Neural cell (in vitro differentiated cells): ENCODE results near the gene CCDC85C. TPM values are rescaled to one million over a fixed set of nuclear protein-coding genes. Genes with fewer than 3 reads are reported as not detected.

ENCODE experiments used
- H2AFZ ChIP-seq: fragments of 200-600, 300-800 bp; sonication (generic), shearing (Covaris generic); 2 replicates; pipeline ENCODE4 v1.6.0; 2014; ENCODE audit warnings: low read depth, mild to moderate bottlenecking, antibody characterized with exemption, low read length, moderate library complexity
- H3F3A ChIP-seq: fragments of 200-600 bp; shearing (Covaris generic); 2 replicates; pipeline ENCODE4 v1.6.1; 2016; ENCODE audit warnings: mild to moderate bottlenecking, moderate library complexity, mixed read lengths, antibody characterized with exemption, low read length; ENCODE audit not compliant: insufficient read depth, poor library complexity, severe bottlenecking
- H3K27ac ChIP-seq: fragments of 200-600, 300-800 bp; sonication (generic), shearing (Covaris generic); 2 replicates; pipeline ENCODE4 v1.5.1; 2014; ENCODE audit warnings: mild to moderate bottlenecking, low read length, moderate library complexity
- H3K27me3 ChIP-seq: fragments of 300-800, 200-600 bp; sonication (generic), shearing (Covaris generic); 2 replicates; pipeline ENCODE4 v1.6.0; 2014; ENCODE audit warnings: mild to moderate bottlenecking, low read depth, low read length, moderate library complexity; ENCODE audit not compliant: insufficient read depth
- H3K36me3 ChIP-seq: fragments of 300-800, 200-600 bp; sonication (generic), shearing (Covaris generic); 2 replicates; pipeline ENCODE4 v1.5.1; 2014; ENCODE audit warnings: mild to moderate bottlenecking, antibody characterized with exemption, low read length, moderate library complexity; ENCODE audit not compliant: insufficient read depth
- H3K4me2 ChIP-seq: fragments of 300-800, 200-600 bp; sonication (generic), shearing (Covaris generic); 2 replicates; pipeline ENCODE4 v1.6.0; 2014; ENCODE audit warnings: mild to moderate bottlenecking, low read length
- H3K4me3 ChIP-seq: fragments of 300-800, 200-600 bp; sonication (generic), shearing (Covaris generic); 2 replicates; pipeline ENCODE4 v1.5.1; 2014; ENCODE audit warnings: mild to moderate bottlenecking, low read length, moderate library complexity
- H3K79me2 ChIP-seq: fragments of 200-600 bp; shearing (Covaris generic); replicated peaks from 2 replicates; pipeline ENCODE4 v1.6.0; 2014; ENCODE audit warnings: mild to moderate bottlenecking, low read length, moderate library complexity; ENCODE audit not compliant: insufficient read depth
- H3K9ac ChIP-seq: fragments of 300-800, 200-600 bp; sonication (generic), shearing (Covaris generic); 2 replicates; pipeline ENCODE4 v1.6.1; 2016; ENCODE audit warnings: mild to moderate bottlenecking, low read length, mixed read lengths
- H3K9me2 ChIP-seq: fragments of 200-600 bp; shearing (Covaris generic); 2 replicates; pipeline ENCODE4 v1.6.1; 2016; ENCODE audit warnings: mild to moderate bottlenecking, low read length, mixed read lengths; ENCODE audit not compliant: insufficient read depth
- H3K9me3 ChIP-seq: fragments of 200-600, 300-800 bp; sonication (generic), shearing (Covaris generic); 2 replicates; pipeline ENCODE4 v1.6.1; 2016; ENCODE audit warnings: mild to moderate bottlenecking, mixed run types, low read length, moderate library complexity, mixed read lengths
- H4K20me1 ChIP-seq: fragments of 200-600 bp; shearing (Covaris generic); 2 replicates; pipeline ENCODE4 v1.6.1; 2016; ENCODE audit warnings: mild to moderate bottlenecking, mixed run types; ENCODE audit not compliant: insufficient read depth
- CTCF ChIP-seq: fragments of 450-650 bp; IDR thresholded peaks from 2 replicates; pipeline ENCODE4 v1.5.1; 2014; ENCODE audit warnings: antibody characterized with exemption, mild to moderate bottlenecking, moderate library complexity; ENCODE audit not compliant: poor library complexity, severe bottlenecking
- EP300 ChIP-seq: fragments of 450-650 bp; conservative IDR thresholded peaks from 2 replicates; pipeline ENCODE4 v1.6.1; 2014; ENCODE audit warnings: antibody characterized with exemption, mild to moderate bottlenecking, moderate library complexity; ENCODE audit not compliant: poor library complexity, severe bottlenecking
- EZH2 ChIP-seq: fragments of 200-600, 300-800 bp; shearing (Covaris generic), sonication (generic); IDR thresholded peaks from 2 replicates; pipeline ENCODE4 v1.6.1; 2014; ENCODE audit warnings: antibody characterized with exemption, low read length, borderline replicate concordance, mild to moderate bottlenecking; ENCODE audit not compliant: insufficient read depth, poor library complexity, severe bottlenecking
- MXI1 ChIP-seq: fragments of 450-650 bp; conservative IDR thresholded peaks from 2 replicates; pipeline ENCODE4 v1.6.1; 2014; ENCODE audit warnings: antibody characterized with exemption, mild to moderate bottlenecking; ENCODE audit not compliant: poor library complexity, severe bottlenecking
- POLR2AphosphoS5 ChIP-seq: IDR thresholded peaks from 2 replicates; pipeline ENCODE4 v1.6.1; 2012
- RAD21 ChIP-seq: fragments of 450-650 bp; conservative IDR thresholded peaks from 2 replicates; pipeline ENCODE4 v1.6.1; 2014; ENCODE audit warnings: antibody characterized with exemption, mild to moderate bottlenecking, moderate library complexity
- REST ChIP-seq: IDR thresholded peaks from 2 replicates; pipeline ENCODE4 v1.6.1; 2012; ENCODE audit warnings: borderline replicate concordance
- SMC3 ChIP-seq: fragments of 450-650 bp; conservative IDR thresholded peaks from 2 replicates; pipeline ENCODE4 v1.6.1; 2014; ENCODE audit warnings: antibody characterized with exemption, mild to moderate bottlenecking, moderate library complexity; ENCODE audit not compliant: poor library complexity
- TAF1 ChIP-seq: IDR thresholded peaks from 2 replicates; pipeline ENCODE4 v1.6.1; 2012; ENCODE audit warnings: low read depth
- polyA plus RNA-seq: library from polyadenylated mRNA; depleted of rRNA; stranded (reverse); fragments of >200 nt; gene quantifications from 2 replicates; pipeline ENCODE4 v1.2.3, GENCODE V29; 2014

CCDC85C gene
- polyA plus RNA-seq, 1 donor from 2014 or later, result 24.8 TPM

GRCh38 chr14:99626041-99626648 is 22.1 kb upstream of the CCDC85C start:
- Histone ChIP-seq H3K9me2 (no peaks in the 10 kb centered on the region), H2AFZ (no peak overlapping the region), H3K79me2 (no peaks in the 10 kb centered on the region), H3F3A (no peaks in the 10 kb centered on the region), H3K9ac (no peak overlapping the region), H4K20me1 (no peaks in the 10 kb centered on the region), H3K4me3 (no peak overlapping the region), H3K27me3 (no peaks in the 10 kb centered on the region), H3K4me2 (no peak overlapping the region), H3K36me3 (no peaks in the 10 kb centered on the region), H3K27ac (no peak overlapping the region), H3K9me3 (no peaks in the 10 kb centered on the region)
- TF ChIP-seq CTCF, result no peak
- TF ChIP-seq POLR2AphosphoS5, result no peak
- TF ChIP-seq EP300, result no peak
- TF ChIP-seq SMC3, result no peak
- TF ChIP-seq MXI1, result no peak
- no peak for TF ChIP-seq REST
- no peak for TF ChIP-seq RAD21
- TF ChIP-seq EZH2, result no peak
- TF ChIP-seq TAF1, result no peak

- H4K20me1 ChIP-seq, result no peaks in the 10 kb centered on the region
- H3K9ac ChIP-seq, result no peak overlapping the region
- H3F3A ChIP-seq, result no peaks in the 10 kb centered on the region
- no peak overlapping the region for H3K27ac ChIP-seq
- TF ChIP-seq POLR2AphosphoS5, result no peak
- TF ChIP-seq EP300, result no peak
- TF ChIP-seq EZH2, result no peak
- no peak for TF ChIP-seq REST
- no peak for TF ChIP-seq SMC3
- no peak for TF ChIP-seq TAF1
- TF ChIP-seq RAD21, result no peak
- no peaks in the 10 kb centered on the region for H3K9me2 ChIP-seq
- no peak overlapping the region for H3K4me3 ChIP-seq
- no peaks in the 10 kb centered on the region for H3K9me3 ChIP-seq
- no peaks in the 10 kb centered on the region for H3K27me3 ChIP-seq
- no peaks in the 10 kb centered on the region for H3K79me2 ChIP-seq
- no peaks in the 10 kb centered on the region for H3K36me3 ChIP-seq
- H3K4me2 ChIP-seq, result no peak overlapping the region
- no peak overlapping the region for H2AFZ ChIP-seq
Measured at GRCh38 chr14:99625476-99625875, 21.5 kb upstream of the CCDC85C start.
